Measurements from ENCODE around the gene RBM4B. TPM values are rescaled to one million over a fixed set of nuclear protein-coding genes. Genes with fewer than 3 reads are reported as not detected.

RBM4B gene
- total RNA-seq, 6 experiments from 2014 or later, result 3.6 to 9.4 (median 6.9) TPM

GRCh38 chr11:66698491-66698890, 20.8 kb upstream of the RBM4B start:
- Histone ChIP-seq H3K27me3 (no peaks in the 10 kb centered on the region), H3K4me1 (peaks cover 0 to 17% (median 5%) of the 10 kb centered on the region in 4 donors), H3K27ac (no peak overlapping the region), H3K9me3 (no peaks in the 10 kb centered on the region), H3K36me3 (peaks cover 0 to 29% (median 15%) of the 10 kb centered on the region in 4 donors), H3K4me3 (no peak overlapping the region)
- DNase-seq (no peak), ATAC-seq (no peak)
- intact Hi-C loops (cut with DNase I), result no loop called here
- TF ChIP-seq POLR2A (IDR thresholded peaks at IDR 0.05), result no peak
- 87% methylated on average over 3 of the region's 9 CpGs for WGBS (ENCODE audit: insufficient coverage, low coverage, low lambda C conversion rate, missing lambda C conversion rate)

GRCh38 chr11:66697988-66698387, 20.3 kb upstream of the RBM4B start:
- DNase-seq, result peak in 1 of 3 donors; percentile 11
- no peak for ATAC-seq
- peaks cover 0 to 17% (median 5%) of the 10 kb centered on the region in 4 donors for H3K4me1 ChIP-seq
- no peaks in the 10 kb centered on the region for H3K9me3 ChIP-seq
- no peaks in the 10 kb centered on the region for H3K27me3 ChIP-seq
- peaks cover 0 to 32% (median 16%) of the 10 kb centered on the region in 4 donors for H3K36me3 ChIP-seq
- no peak overlapping the region for H3K4me3 ChIP-seq
- intact Hi-C loops (cut with DNase I), result no loop called here
- WGBS (ENCODE audit: insufficient coverage, low coverage, low lambda C conversion rate, missing lambda C conversion rate), result 72% methylated on average over 6 of the region's 6 CpGs
- TF ChIP-seq, protein P1, sequence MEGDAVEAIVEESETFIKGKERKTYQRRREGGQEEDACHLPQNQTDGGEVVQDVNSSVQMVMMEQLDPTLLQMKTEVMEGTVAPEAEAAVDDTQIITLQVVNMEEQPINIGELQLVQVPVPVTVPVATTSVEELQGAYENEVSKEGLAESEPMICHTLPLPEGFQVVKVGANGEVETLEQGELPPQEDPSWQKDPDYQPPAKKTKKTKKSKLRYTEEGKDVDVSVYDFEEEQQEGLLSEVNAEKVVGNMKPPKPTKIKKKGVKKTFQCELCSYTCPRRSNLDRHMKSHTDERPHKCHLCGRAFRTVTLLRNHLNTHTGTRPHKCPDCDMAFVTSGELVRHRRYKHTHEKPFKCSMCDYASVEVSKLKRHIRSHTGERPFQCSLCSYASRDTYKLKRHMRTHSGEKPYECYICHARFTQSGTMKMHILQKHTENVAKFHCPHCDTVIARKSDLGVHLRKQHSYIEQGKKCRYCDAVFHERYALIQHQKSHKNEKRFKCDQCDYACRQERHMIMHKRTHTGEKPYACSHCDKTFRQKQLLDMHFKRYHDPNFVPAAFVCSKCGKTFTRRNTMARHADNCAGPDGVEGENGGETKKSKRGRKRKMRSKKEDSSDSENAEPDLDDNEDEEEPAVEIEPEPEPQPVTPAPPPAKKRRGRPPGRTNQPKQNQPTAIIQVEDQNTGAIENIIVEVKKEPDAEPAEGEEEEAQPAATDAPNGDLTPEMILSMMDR (IDR thresholded peaks at IDR 0.05), result no peak
- no peak for TF ChIP-seq POLR2A (IDR thresholded peaks at IDR 0.05)
- H3K27ac ChIP-seq, result no peak overlapping the region

DNA sequence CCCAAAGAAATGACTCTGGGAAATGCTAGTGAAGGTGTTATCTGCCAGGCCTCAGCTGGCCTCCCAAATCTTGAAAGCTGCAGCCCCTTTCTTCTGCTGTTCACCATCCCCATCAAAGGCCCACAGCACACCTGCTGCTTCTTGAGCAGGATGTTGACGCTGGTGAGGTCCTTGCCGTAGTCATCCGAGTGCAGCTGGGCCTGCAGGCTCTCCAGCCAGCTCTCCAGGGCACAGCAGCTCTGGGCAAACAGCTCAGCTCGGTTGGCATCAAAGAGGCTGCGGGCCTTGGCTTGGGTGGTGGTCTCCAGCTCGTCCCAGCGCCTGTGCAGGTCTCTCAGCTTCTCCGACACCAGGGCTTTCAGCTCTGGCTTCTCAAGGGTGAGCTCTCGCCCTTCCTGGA, 18.5 kb upstream of the RBM4B start:
- H3K4me3 ChIP-seq, result no peak overlapping the region
- ATAC-seq, result no peak
- WGBS (ENCODE audit: insufficient coverage, low coverage, low lambda C conversion rate, missing lambda C conversion rate), result 80% methylated on average over 1 of the region's 9 CpGs
- H3K36me3 ChIP-seq, result peaks cover 0 to 47% (median 24%) of the 10 kb centered on the region in 4 donors
- H3K27ac ChIP-seq, result no peak overlapping the region
- intact Hi-C loops (cut with DNase I), result no loop called here
- peak in 1 of 3 donors; percentile 41 for DNase-seq
- peaks cover 0 to 7% (median 0%) of the 10 kb centered on the region in 4 donors for H3K4me1 ChIP-seq
- no peak for TF ChIP-seq POLR2A (IDR thresholded peaks at IDR 0.05)
- TF ChIP-seq, protein P1 (IDR thresholded peaks at IDR 0.05), result no peak
- no peaks in the 10 kb centered on the region for H3K9me3 ChIP-seq
- no peaks in the 10 kb centered on the region for H3K27me3 ChIP-seq

GRCh38 chr11:66694732-66695207, 17.1 kb upstream of the RBM4B start:
- H3K36me3 ChIP-seq, result peaks cover 0 to 54% (median 24%) of the 10 kb centered on the region in 4 donors
- no peaks in the 10 kb centered on the region for H3K27me3 ChIP-seq
- no peaks in the 10 kb centered on the region for H3K4me1 ChIP-seq
- H3K9me3 ChIP-seq, result no peaks in the 10 kb centered on the region
- intact Hi-C loops (cut with DNase I), result loop anchor here (2.0 to 5.0 kb wide), 2 partner anchors 138 to 140 kb away; no protein-coding TSS in a partner anchor
- peak; percentile 87 to 92 (median 91) for DNase-seq
- H3K4me3 ChIP-seq, result no peak overlapping the region
- WGBS (ENCODE audit: insufficient coverage, low coverage, low lambda C conversion rate, missing lambda C conversion rate), result 2% methylated on average over 4 of the region's 6 CpGs
- TF ChIP-seq, protein P1 (IDR thresholded peaks at IDR 0.05), result peak; percentile 95 to 98 (median 97)
- TF ChIP-seq POLR2A (IDR thresholded peaks at IDR 0.05), result no peak
- ATAC-seq, result peak; percentile 94 to 98 (median 97)
- H3K27ac ChIP-seq, result no peak overlapping the region

DNA sequence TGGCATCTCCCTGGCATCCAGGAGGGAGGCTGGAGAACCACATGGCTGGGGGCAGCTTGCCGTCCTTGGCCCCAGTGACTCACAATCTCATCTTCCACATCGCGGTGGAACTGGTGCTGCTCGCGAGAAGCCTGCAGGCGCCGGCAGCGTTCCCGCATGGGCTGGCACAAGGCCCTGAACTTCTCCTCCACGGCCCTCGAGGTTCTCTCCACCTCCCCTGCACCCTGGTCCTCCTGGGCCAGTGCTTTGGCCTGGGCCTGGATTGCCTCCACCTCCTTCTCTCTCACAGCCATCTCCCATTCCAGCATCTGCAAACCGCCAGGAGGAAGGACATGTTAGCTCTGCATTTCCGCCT, 16.3 kb upstream of the RBM4B start:
- no peak for TF ChIP-seq POLR2A (IDR thresholded peaks at IDR 0.05)
- TF ChIP-seq, protein P1 (IDR thresholded peaks at IDR 0.05), result no peak
- no peaks in the 10 kb centered on the region for H3K27me3 ChIP-seq
- WGBS (ENCODE audit: insufficient coverage, low coverage, low lambda C conversion rate, missing lambda C conversion rate), result 71% methylated on average over 7 of the region's 13 CpGs
- no peak overlapping the region for H3K4me3 ChIP-seq
- H3K4me1 ChIP-seq, result no peaks in the 10 kb centered on the region
- H3K36me3 ChIP-seq, result peaks cover 0 to 53% (median 20%) of the 10 kb centered on the region in 4 donors
- no peak for DNase-seq
- H3K27ac ChIP-seq, result no peak overlapping the region
- intact Hi-C loops (cut with DNase I), result loop anchor here (2.0 to 5.0 kb wide), 2 partner anchors 138 to 141 kb away; no protein-coding TSS in a partner anchor
- no peak for ATAC-seq
- no peaks in the 10 kb centered on the region for H3K9me3 ChIP-seq
